Stimulated activated CD4-positive, alpha-beta T cell treated with anti-CD3 and anti-CD28 coated beads, Interleukin-12 subunit alpha, Interleukin-12 subunit beta, amount 100 ng/mL, for 4 hours (primary cell): ENCODE results near the gene ARHGAP42.

Source experiments
- DNase-seq: peaks from one replicate; pipeline ENCODE4 v3.0.0-alpha.2; 2020

Gene ARHGAP42

GRCh38 chr11:100805506-100806199 lies 118.6 kb downstream of the ARHGAP42 start:
- no peak for DNase-seq

GRCh38 chr11:100806296-100806695 lies 119.2 kb downstream of the ARHGAP42 start:
- DNase-seq, result no peak

GRCh38 chr11:100808904-100809491 lies 121.9 kb downstream of the ARHGAP42 start:
- no peak for DNase-seq

- DNase-seq, result no peak
Observed at GRCh38 chr11:100810146-100810545, 123.1 kb downstream of the ARHGAP42 start.

- DNase-seq, result no peak
Observed at GRCh38 chr11:100810666-100811065, 123.6 kb downstream of the ARHGAP42 start.

- no peak for DNase-seq
Observed at GRCh38 chr11:100812517-100812916, 125.4 kb downstream of the ARHGAP42 start.

- no peak for DNase-seq
Observed at GRCh38 chr11:100815787-100816330, 128.8 kb downstream of the ARHGAP42 start.

GRCh38 chr11:100816823-100817222 lies 129.7 kb downstream of the ARHGAP42 start:
- DNase-seq, result no peak

- no peak for DNase-seq
Observed at GRCh38 chr11:100817620-100818019, 130.5 kb downstream of the ARHGAP42 start.

GRCh38 chr11:100820621-100821020 lies 133.5 kb downstream of the ARHGAP42 start:
- no peak for DNase-seq

GRCh38 chr11:100821198-100821597 lies 134.1 kb downstream of the ARHGAP42 start:
- no peak for DNase-seq

- no peak for DNase-seq
Observed at GRCh38 chr11:100823360-100823759, 136.3 kb downstream of the ARHGAP42 start.

GRCh38 chr11:100824041-100824809 lies 137.1 kb downstream of the ARHGAP42 start:
- no peak for DNase-seq

GRCh38 chr11:100825626-100826025 lies 138.5 kb downstream of the ARHGAP42 start:
- no peak for DNase-seq

- no peak for DNase-seq
Observed at GRCh38 chr11:100827934-100828661, 141.0 kb downstream of the ARHGAP42 start.

- no peak for DNase-seq
Observed at GRCh38 chr11:100830274-100830673, 143.2 kb downstream of the ARHGAP42 start.

GRCh38 chr11:100830978-100831732 lies 144.1 kb downstream of the ARHGAP42 start:
- no peak for DNase-seq

GRCh38 chr11:100831929-100832494 lies 144.9 kb downstream of the ARHGAP42 start:
- no peak for DNase-seq

- DNase-seq, result no peak
Observed at GRCh38 chr11:100832829-100833228, 145.7 kb downstream of the ARHGAP42 start.

GRCh38 chr11:100833276-100833675 lies 146.2 kb downstream of the ARHGAP42 start:
- no peak for DNase-seq

- no peak for DNase-seq
Observed at GRCh38 chr11:100835854-100836253, 148.8 kb downstream of the ARHGAP42 start.

- no peak for DNase-seq
Observed at GRCh38 chr11:100837311-100837710, 150.2 kb downstream of the ARHGAP42 start.
